Measurements from ENCODE around the gene CRTC2.

DNA sequence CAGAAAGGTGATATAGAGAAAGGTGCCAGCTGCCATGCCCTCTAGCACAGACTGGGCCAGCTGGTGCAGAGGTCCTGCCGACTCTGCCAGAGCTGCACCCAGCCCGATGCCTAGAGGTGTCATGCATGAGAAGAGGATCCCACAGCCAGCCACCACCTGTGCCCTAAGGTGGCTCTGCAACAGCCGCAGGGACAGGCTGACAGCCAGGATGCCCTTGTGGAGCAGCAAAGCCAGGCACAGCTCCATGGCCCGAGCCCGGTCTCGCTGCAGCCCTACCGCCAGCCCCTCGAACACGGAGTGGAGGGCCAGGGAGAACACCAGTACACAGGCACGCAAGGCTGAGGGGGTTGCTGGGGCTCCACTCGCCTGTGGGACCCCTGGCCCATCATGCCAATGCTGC is 1.8 kb upstream of the CRTC2 start:
- TF ChIP-seq, protein P1, sequence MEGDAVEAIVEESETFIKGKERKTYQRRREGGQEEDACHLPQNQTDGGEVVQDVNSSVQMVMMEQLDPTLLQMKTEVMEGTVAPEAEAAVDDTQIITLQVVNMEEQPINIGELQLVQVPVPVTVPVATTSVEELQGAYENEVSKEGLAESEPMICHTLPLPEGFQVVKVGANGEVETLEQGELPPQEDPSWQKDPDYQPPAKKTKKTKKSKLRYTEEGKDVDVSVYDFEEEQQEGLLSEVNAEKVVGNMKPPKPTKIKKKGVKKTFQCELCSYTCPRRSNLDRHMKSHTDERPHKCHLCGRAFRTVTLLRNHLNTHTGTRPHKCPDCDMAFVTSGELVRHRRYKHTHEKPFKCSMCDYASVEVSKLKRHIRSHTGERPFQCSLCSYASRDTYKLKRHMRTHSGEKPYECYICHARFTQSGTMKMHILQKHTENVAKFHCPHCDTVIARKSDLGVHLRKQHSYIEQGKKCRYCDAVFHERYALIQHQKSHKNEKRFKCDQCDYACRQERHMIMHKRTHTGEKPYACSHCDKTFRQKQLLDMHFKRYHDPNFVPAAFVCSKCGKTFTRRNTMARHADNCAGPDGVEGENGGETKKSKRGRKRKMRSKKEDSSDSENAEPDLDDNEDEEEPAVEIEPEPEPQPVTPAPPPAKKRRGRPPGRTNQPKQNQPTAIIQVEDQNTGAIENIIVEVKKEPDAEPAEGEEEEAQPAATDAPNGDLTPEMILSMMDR (IDR thresholded peaks at IDR 0.05 in 2 of 3, conservative IDR thresholded peaks at IDR 0.05 in 1 of 3; ENCODE audit: insufficient read depth in 2 of 3, low read depth in 1 of 3, low read length in 3 of 3) = no peak
- TF ChIP-seq CHD2 (IDR thresholded peaks at IDR 0.05; ENCODE audit: low read depth, low read length) = no peak
- TF ChIP-seq KLF16 (IDR thresholded peaks at IDR 0.05) = no peak
- TF ChIP-seq BRCA1 (IDR thresholded peaks at IDR 0.05) = no peak
- TF ChIP-seq BRCA1 (CRISPR knock-in tag; IDR thresholded peaks at IDR 0.05) = no peak
- no peak for TF ChIP-seq ZNF431 (CRISPR knock-in tag; IDR thresholded peaks at IDR 0.05)
- no peak for TF ChIP-seq ZFP36 (IDR thresholded peaks at IDR 0.05; ENCODE audit: low read depth, low read length, partially characterized antibody)
- no peak for TF ChIP-seq JUN (IDR thresholded peaks at IDR 0.05; ENCODE audit: borderline replicate concordance, low read depth, low read length)
- TF ChIP-seq JUN (CRISPR knock-in tag; IDR thresholded peaks at IDR 0.05; ENCODE audit: borderline replicate concordance) = no peak
- no peak for TF ChIP-seq ZNF274 (IDR thresholded peaks at IDR 0.05; ENCODE audit: borderline replicate concordance, low read depth, low read length)
- TF ChIP-seq TAF9B (IDR thresholded peaks at IDR 0.05; ENCODE audit: partially characterized antibody) = no peak

All from K562 (cell line).